GM18861 (cell line): Measurements from ENCODE around the gene PARD6G.
A peak's percentile ranks its signal among the peaks of the same experiment; 100 is the strongest.

Experiments
- ATAC-seq: cut with Tn5 transposase; IDR thresholded peaks from one replicate; pipeline ENCODE4 v1.9.1; 2021; ENCODE audit not compliant: unreplicated experiment

PARD6G gene

DNA sequence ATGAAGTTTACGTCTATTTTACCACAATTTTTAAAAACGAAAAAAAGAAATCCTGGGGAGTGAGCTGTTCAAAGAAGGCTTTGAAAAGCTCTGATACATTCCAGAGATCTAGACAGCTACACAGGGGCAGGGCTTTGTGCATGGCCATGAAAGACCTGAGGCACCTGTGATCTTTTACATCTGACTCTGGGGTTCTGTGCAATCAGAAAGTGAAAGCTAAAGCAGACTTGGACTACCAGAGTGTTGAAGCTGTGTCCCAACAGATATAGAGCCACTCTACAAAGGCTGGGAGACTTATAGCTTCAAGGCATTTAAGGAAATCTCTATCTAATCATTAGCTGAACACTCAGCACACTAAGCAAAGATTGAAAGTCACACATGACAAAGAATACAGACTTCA lies 34.1 kb downstream of the PARD6G start:
- peak; percentile 58 for ATAC-seq

DNA sequence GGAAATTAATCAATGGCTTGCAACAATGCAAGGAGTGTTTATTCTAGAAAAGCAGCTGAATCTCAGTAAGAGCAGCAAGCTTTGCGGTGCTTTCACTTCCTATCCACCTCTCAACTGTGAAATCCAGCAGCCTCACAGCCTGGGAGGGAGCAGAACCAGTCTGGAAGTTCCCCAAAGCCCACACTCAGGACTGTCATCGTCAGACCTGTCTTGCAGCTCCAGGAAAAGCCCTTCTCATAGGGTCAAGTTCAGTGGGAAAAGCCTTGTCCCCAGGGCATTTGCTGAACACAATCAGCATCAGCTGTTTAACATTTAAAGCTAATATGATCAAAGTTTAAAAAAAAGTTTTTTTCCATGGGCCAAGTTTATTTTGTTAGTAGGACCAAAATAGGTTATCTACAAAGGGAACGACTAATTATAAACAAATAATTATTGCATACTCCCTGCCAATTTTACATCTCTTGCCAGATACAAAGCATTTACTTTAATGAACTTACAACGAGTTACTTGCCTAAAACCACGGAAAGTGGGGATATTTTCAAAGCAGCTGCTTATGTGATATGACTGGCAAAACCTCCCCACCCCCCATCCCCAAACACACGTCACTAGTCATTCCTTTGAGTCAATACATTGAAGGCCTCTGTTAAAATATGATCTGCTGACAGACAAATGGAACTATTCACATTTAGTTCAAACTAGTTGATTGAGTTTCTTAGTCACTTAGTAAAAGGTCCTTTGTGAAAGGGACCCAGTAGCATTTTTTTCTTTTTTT lies 36.8 kb downstream of the PARD6G start:
- peak; percentile 63 for ATAC-seq

DNA sequence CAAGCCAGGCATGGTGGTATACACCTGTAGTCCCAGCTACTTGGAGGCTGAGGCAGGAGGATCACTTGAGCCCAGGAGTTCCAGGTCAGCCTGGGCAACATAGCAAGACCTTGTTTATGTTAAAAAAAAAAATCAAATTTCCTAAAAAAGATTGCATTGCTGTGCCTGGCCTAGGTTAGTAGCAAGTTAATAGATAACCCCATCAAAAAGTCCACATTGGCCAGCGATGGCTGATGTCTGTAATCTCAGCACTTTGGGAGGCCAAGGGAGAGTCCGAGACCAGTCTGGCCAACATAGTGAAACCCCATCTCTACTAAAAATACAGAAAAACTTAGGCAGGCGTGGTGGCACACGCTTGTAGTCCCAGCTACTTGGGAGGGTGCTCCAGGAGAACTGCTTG lies 38.7 kb downstream of the PARD6G start:
- no peak for ATAC-seq

GRCh38 chr18:80205294-80205693 lies 42.0 kb downstream of the PARD6G start:
- no peak for ATAC-seq

DNA sequence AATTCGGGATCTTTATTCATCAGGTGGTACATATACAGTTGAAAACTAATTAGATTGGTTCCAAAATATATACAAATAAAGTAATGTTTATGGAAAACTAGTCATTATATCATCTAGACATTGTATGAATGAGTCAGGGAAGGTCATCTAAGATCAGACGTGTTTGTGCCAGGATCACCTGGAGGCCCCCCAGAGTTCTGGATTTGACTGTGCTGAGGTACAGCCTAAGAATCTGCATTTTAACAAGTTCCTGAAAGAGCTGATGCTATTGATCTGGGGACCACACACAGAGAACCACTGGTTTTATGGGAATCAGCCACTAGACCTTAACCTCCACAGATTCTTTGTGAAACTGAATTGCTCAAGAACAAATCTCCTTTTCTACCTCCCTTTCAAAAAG lies 43.2 kb downstream of the PARD6G start:
- no peak for ATAC-seq

- no peak for ATAC-seq
Observed at GRCh38 chr18:80203249-80203648, 44.1 kb downstream of the PARD6G start.

DNA sequence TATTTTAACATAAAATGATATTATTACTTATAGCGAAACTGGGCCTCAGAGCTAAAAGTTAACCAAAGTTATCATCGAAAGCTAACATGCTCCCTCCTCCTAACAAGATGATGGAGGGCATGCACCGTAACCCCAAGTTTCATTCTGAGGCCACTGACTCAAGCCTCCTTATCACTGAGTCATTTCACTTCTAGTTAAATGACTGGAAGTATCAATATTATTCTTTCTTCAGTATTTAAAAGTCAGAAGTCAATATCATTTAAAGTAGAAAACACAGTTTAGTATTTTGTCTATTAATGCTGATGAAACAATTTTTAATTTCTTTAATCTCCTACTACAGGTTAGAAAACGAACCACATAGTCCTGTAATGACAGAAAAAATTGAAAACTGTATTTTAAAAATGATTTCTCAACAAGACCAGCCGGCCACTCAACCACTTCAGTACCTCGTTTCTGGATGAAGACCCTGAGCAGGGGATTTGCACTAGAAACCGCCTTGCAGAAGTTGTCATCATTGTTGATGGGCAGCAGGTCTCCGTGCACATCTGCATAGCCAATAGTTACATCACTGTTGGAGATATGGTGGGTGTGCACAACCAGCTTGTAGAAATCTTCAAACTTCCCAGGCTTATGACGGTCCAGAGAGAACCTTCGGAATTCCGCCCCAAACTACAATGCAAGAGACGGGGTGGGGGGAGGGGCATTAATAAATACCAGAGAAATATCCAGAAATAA lies 44.9 kb downstream of the PARD6G start:
- ATAC-seq, result peak; percentile 82

GRCh38 chr18:80201739-80202138 lies 45.6 kb downstream of the PARD6G start:
- ATAC-seq, result no peak

DNA sequence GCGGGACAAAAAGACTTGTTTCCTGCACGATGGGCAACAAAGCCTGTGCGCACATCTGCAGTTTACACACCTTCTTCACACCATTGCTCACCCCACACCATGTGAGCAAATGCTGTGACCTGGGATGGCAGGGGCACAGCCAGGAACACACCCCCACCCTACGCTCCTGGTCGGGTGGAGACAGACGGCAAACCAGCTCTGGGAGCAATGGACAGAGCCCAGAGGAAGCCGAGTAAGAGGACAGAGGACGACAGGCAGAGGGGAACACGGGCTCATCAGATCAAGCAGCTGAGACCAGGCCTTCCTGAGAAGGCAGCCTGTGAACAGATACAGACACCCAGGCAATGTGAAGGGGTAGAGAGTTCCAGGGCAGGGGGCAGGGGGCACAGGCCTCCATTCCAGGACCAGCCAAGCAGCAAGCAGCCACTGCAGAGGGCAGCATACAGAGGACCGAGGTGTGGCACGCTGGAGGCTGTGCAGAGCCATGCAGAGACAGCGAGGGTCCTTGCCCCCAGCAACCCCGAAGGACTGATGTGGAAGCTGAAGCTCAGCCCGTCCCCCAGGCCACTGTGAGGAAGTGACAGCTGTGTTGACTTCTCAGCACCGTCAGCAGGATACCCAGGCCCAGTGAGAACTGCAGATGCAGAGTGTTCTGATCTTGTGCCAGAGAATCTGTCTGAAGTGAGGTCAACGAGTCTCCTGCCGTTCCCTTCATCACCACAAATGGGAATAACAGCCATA lies 46.2 kb downstream of the PARD6G start:
- ATAC-seq, result no peak

DNA sequence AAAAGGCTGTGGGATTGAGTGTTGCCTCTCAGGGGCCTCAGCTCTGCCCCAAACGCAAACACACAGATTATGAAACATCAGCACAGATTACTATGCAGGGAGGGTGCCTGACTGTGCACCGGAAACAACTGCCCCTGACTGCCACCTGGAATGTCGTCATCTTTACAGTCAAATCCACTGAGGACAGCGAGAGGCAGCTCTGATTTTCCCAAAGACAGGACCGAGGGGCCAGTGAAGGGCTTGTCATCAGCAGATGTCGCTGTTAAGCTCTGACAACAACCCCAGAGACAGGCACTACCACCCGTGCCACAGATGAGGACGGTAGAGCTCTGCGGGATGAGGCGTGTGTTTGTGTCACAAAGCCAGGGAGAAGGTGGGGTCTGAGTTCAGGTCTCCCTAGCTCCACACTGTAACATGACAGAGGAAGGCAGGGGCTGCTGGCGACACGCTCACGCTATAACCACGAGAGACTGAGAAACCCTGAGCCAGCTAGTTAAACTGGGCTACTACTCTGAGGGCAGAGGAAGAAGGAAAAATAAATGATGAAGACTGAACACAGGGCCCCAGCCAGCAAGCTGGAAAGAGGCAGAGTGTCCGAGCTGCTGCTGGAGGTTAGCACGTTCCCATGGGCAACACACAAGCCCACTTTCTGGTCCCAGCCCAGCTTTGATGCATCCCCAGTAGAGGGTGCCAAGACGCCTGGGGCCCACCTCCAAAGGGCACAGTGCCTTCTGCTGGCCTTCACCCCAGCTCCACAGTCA lies 47.0 kb downstream of the PARD6G start:
- no peak for ATAC-seq

DNA sequence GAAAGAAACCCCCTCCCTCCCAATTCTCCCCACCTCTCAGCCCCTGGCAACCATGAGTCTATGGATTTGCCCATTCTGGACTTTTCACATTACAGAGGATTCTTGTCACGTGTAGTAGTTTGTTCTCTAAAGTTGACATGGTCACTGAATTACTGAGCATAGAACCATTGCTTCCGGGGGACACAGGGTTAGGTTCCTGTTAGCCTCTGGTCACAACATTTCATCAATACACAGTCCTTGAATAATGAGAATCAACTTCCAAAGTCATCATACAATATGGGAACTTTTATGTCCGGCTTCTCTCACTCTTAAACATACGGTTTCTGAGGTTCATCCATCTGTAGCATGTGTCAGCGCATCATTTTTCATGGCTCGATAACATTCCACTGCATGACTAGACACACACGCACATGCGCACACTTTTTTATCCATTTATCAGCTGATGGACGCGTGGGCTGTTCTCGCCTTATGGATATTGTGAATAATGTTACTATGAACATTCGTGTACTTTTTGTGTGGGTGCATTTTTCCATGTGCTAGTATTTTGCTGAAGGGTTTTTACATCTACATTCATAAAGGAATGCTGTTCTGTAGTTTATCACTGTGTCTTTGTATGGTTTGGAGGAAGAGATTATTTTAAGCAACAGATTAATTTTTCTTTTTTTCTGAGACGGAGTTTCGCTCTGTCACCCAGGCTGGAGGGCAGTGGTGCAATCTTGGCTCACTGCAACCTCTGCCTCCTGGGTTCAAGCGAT lies 48.1 kb downstream of the PARD6G start:
- no peak for ATAC-seq

DNA sequence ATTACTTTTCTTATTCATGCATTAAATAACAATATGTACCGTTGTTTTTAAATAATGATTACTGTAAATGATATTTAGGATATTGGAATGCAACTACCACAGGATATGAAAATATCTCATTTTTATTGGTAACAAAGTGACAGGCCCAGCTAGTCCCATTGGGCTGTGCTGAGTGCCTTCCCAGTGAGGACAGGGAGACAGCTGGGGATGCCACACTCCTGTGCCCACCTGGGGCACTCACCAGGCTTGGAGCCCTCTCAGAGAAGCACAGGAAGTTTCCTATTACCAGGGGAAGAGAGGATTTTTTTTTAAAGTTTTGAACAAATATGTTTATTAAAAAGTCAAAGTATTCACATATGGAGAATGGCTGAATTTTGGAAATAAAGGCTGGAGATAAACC lies 48.9 kb downstream of the PARD6G start:
- no peak for ATAC-seq

DNA sequence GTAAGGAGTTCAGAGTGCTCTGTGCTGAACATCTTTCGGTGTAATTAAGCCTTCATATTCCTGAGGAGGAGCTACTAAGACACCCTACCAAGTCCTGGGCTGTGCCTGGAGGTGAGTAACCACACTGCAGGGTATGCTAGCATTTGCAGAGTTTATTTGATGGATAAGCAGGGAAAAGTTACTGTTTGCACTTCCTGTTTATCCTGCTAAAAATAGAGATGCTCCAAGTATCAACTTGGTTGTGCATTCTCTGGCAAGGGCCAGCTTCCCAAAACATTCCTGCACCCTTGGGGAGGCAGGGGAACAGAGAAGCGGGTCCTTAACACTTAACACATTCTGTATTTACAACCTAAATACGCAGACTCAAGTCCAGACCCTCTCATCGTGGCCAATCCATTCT lies 49.8 kb downstream of the PARD6G start:
- no peak for ATAC-seq

- ATAC-seq, result no peak
Observed at GRCh38 chr18:80196528-80197320, 50.6 kb downstream of the PARD6G start.

DNA sequence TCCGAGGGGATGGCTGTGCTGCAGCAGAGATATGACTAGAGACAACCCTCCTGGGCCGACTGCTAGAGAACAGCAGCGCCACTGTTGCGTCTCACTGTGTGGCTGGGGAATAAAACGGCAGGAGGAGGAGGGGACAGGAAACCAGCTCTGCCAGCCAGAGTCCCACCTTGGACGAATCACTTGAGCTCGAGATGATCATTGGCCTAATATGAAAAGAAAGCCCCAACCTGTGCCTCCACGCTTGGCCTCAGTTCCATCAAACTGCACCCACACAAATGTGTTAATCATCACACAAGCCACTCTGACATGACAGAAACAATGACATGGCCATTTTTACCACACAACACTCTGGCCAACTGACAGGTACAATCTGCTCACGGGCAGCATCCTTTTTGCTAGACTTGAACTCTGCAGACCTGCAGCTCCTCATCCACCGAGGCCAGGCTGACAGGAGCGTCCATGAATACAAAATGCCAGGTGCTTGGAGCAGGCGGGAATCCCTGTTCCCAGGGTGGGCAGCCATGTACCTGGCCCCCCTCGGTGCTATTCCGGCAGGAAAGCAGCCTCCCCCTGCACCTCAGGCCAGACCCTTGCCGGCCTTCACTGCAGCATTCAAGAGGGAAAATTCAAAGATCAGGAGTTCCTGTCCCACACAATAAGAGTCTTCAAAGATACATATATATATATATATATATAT lies 52.3 kb downstream of the PARD6G start:
- peak; percentile 67 for ATAC-seq

DNA sequence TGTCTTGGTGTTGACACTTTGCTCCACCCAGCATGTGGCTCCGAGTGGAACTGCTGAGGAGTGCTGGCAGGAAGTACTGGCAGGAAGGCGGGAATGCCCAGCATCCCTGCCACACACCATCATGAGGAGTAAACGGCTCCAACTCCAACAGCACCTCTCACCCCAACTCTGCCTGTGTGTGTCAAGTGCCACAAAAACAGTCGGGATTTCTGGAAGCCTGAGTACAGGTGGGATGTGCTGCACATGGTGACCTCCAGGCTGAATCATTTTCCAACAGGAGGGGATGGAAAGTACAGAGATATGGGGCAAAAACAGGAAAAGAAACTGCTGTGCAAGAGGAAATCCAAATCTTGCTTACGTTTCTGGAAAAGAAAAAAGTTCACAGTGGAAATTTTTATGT lies 53.6 kb downstream of the PARD6G start:
- no peak for ATAC-seq

DNA sequence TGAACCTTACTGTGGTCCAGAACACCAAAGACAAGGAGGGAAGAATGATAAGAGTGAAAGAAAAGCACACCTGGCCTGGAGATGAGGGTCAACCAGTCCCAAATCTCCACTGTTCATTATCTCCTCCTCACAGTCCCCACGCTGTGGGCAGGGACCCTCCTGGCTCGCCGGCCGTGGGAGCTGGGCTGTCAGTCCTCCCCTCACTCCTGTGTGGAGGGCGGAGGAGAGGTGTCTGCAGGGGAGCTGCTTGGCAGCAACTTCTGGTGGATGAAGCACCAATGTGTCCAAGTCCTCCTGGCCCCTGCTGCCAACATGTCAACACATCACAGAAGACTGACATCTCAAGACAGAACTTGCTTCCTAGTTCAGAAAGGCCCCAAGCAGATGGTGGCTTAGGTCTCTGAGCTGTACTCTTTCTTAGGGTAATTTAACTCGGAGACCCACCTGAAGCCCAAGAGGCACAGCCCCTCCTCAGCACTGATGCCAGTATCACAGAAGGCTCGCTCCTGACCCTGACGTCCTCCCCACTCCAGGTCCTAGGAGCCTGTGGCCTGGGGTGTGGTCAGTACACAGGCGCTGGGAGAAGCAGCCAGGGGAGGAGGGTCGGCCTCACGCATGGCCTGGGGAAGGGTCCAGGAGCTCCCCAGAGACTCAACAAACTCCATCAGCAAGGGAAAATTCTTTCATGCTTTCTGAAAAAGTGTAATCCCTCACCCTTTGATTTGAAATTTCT lies 54.5 kb downstream of the PARD6G start:
- no peak for ATAC-seq

DNA sequence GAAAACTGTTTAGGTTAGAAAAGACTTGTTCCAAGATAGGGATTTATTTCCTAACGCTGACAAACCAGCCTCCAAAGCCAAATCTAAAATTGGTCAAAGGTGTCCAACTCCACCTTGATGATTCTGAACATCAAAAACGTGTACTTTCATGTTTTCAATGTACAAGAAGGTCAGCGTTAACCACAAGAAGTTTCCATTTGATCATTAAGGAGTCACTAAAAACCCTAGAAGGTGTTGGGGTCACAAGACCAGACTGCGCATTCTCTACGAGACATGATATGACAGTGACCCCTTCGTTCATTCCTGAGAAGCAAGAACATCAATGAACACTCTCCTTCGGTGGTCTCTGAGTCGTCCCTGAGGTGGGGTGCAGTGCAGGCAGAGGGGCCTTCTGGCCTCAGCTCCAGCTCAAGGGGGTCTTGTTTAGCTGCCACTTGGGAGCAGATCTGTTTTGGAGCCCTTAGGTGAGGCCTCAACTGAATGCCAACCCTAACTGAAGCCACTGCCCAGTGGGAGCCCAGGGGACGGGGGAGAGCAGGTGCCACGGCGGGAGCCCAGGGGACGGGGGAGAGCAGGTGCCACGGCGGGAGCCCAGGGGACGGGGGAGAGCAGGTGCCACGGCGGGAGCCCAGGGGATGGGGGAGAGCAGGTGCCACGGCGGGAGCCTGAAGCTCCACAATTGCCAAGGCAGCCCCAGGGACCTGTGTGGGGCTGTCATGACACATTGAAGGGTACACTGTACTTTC lies 55.2 kb downstream of the PARD6G start:
- no peak for ATAC-seq
